Activated CD8-positive, alpha-beta memory T cell treated with anti-CD3 and anti-CD28 coated beads, Interleukin-2, amount 10 ng/mL, durations not matched to agents 7 days and 5 days (primary cell): Measurements from ENCODE around the gene CA10. TPM values are rescaled to one million over a fixed set of nuclear protein-coding genes. Genes with fewer than 3 reads are reported as not detected.

Experiments
- ATAC-seq: fragments of 150-1000 bp; cut with Tn5 transposase; one replicate; pipeline ENCODE4 v1.10.0; 2021; ENCODE audit warnings: moderate library complexity
- CTCF ChIA-PET: fragments of 350-600 bp; sonication (Branson Sonifier 250); formaldehyde crosslinking; loops from one replicate; lab custom pipeline; 2021; ENCODE audit warnings: antibody characterized with exemption; lab: Charles Lee
- DNase-seq: peaks from one replicate; pipeline ENCODE4 v3.0.0-alpha.2; 2020
- H3K27ac Mint-ChIP-seq: one replicate; pipeline ENCODE4 v1.8.0; 2021; ENCODE audit warnings: mild to moderate bottlenecking, mixed read lengths
- H3K27me3 Mint-ChIP-seq: one replicate; pipeline ENCODE4 v1.8.0; 2021; ENCODE audit warnings: mixed read lengths
- H3K36me3 Mint-ChIP-seq: one replicate; pipeline ENCODE4 v1.8.0; 2021; ENCODE audit warnings: mild to moderate bottlenecking, mixed read lengths
- H3K4me1 Mint-ChIP-seq: one replicate; pipeline ENCODE4 v1.8.0; 2021; ENCODE audit warnings: mixed read lengths
- H3K4me3 Mint-ChIP-seq: one replicate; pipeline ENCODE4 v1.8.0; 2021; ENCODE audit warnings: mild to moderate bottlenecking, moderate library complexity, mixed read lengths
- H3K9me3 Mint-ChIP-seq: one replicate; pipeline ENCODE4 v1.8.0; 2022; ENCODE audit warnings: low read depth, mixed read lengths
- total RNA-seq, 2 experiments: library from RNA; stranded (reverse); gene quantifications; one replicate each; pipeline ENCODE4 v1.2.3, GENCODE V29; 2021

CA10 gene
- total RNA-seq, 2 experiments from 2014 or later = 0.09 to 0.30 TPM

- H3K27me3 Mint-ChIP-seq = no peaks in the 10 kb centered on the region
- H3K4me3 Mint-ChIP-seq = no peak overlapping the region
- no peaks in the 10 kb centered on the region for H3K36me3 Mint-ChIP-seq
- H3K27ac Mint-ChIP-seq = no peak overlapping the region
- DNase-seq = no peak
- ATAC-seq = no peak
- H3K9me3 Mint-ChIP-seq = peaks cover 1% of the 10 kb centered on the region
- CTCF ChIA-PET = no interaction called here
- H3K4me1 Mint-ChIP-seq = no peaks in the 10 kb centered on the region
Observed at GRCh38 chr17:52024300-52024870, 134.1 kb downstream of the CA10 start.

GRCh38 chr17:52011064-52011463, 147.4 kb downstream of the CA10 start:
- DNase-seq (no peak), ATAC-seq (no peak)
- CTCF ChIA-PET = no interaction called here
- Mint-ChIP-seq H3K9me3 (no peaks in the 10 kb centered on the region), H3K27me3 (no peaks in the 10 kb centered on the region), H3K4me1 (no peaks in the 10 kb centered on the region), H3K4me3 (no peak overlapping the region), H3K36me3 (no peaks in the 10 kb centered on the region), H3K27ac (no peak overlapping the region)

DNA sequence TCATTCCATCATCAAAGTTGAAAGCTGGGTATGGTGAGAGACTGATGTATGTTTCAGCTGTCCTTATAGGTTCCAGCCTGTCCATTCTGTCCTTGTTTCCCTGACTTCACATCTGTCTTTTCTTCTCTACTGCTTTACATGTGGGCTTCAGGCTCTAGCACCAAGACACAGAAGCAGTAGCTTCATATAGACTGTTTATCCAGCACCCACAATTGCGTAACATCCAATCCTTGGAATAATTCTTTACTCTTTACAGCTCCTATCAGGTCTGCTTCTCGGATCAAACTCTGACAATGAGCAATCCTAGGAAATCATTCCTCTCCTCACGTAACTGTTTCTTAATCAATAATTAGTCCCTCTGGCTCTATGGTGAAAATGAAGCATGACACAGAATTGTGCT, 158.9 kb downstream of the CA10 start:
- no peak for ATAC-seq
- Mint-ChIP-seq H3K4me3 (no peak overlapping the region), H3K4me1 (no peaks in the 10 kb centered on the region), H3K36me3 (no peaks in the 10 kb centered on the region), H3K27ac (no peak overlapping the region), H3K9me3 (no peaks in the 10 kb centered on the region), H3K27me3 (no peaks in the 10 kb centered on the region)
- no peak for DNase-seq
- CTCF ChIA-PET = no interaction called here

GRCh38 chr17:51997723-51998122, 160.8 kb downstream of the CA10 start:
- CTCF ChIA-PET = no interaction called here

DNA sequence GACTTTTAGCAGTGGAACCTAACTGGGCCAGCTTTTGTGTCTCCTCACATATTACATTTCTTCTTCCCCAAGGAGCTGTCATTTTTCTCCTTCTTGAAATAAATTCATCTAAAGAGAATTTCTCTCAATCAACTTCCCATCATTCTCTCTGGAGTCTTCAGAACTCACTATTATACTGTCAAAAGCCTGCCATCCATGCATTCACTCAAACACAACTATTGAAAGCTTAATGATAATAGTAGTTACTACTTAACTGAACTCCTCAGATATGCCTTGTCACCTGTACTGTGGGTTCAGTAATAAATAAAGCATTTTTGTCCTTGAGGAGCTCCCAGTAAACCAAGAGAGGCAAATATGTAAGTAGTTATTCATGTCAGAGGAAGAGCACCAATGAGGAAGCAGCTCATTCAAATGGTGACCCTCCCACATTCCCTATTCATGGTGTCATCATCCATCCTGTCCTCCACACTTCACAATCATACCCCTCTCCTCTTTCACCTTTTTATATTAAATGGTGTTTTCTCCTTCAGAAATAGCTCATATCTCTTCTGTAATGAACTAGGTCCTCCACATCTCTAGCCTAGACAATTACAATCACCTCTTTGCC, 162.6 kb downstream of the CA10 start:
- DNase-seq (no peak), ATAC-seq (no peak)
- CTCF ChIA-PET = no interaction called here
- Mint-ChIP-seq H3K4me1 (no peaks in the 10 kb centered on the region), H3K4me3 (no peak overlapping the region), H3K27me3 (no peaks in the 10 kb centered on the region), H3K36me3 (no peaks in the 10 kb centered on the region), H3K27ac (no peak overlapping the region), H3K9me3 (no peaks in the 10 kb centered on the region)

More at GRCh38 chr17:51997723-51998122, 160.8 kb downstream of the CA10 start:
- H3K9me3 Mint-ChIP-seq = no peaks in the 10 kb centered on the region
- H3K36me3 Mint-ChIP-seq = no peaks in the 10 kb centered on the region
- ATAC-seq (no peak), DNase-seq (no peak)
- no peaks in the 10 kb centered on the region for H3K4me1 Mint-ChIP-seq
- no peak overlapping the region for H3K4me3 Mint-ChIP-seq
- H3K27ac Mint-ChIP-seq = no peak overlapping the region
- no peaks in the 10 kb centered on the region for H3K27me3 Mint-ChIP-seq

DNA sequence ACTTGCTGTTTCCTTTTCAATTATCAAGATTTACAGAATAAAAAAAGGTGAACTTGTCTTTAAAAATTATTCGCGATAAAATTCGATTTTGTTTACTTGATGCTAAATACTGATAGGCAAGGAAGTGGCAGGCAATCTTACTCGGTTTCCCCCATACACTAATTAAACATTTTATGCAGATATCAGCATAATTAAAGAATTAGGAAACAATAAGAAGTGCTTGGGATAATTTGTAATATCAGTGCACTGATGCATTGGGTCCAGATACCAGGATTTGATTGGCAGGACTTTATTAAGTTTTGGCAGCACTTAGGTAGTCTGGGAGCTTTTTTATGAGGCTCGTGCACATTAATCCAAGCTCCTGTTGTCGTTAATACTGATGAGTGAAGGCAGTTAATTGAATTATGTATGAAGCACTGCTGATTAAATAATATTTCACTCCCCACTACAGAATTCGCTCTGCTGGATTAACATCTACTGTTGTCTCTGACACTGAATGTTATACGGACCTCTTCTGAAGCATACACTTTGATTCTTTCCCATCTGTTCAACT, 165.6 kb downstream of the CA10 start:
- ATAC-seq = no peak
- no peaks in the 10 kb centered on the region for H3K9me3 Mint-ChIP-seq
- DNase-seq = no peak
- no peaks in the 10 kb centered on the region for H3K27me3 Mint-ChIP-seq
- CTCF ChIA-PET = no interaction called here
- H3K36me3 Mint-ChIP-seq = no peaks in the 10 kb centered on the region
- H3K4me1 Mint-ChIP-seq = no peaks in the 10 kb centered on the region
- no peak overlapping the region for H3K27ac Mint-ChIP-seq
- no peak overlapping the region for H3K4me3 Mint-ChIP-seq

GRCh38 chr17:51971121-51971520, 187.4 kb downstream of the CA10 start:
- H3K4me3 Mint-ChIP-seq = no peak overlapping the region
- H3K9me3 Mint-ChIP-seq = no peaks in the 10 kb centered on the region
- ATAC-seq (no peak), DNase-seq (no peak)
- no peaks in the 10 kb centered on the region for H3K36me3 Mint-ChIP-seq
- H3K27ac Mint-ChIP-seq = no peak overlapping the region
- CTCF ChIA-PET = no interaction called here
- no peaks in the 10 kb centered on the region for H3K4me1 Mint-ChIP-seq
- H3K27me3 Mint-ChIP-seq = no peaks in the 10 kb centered on the region

DNA sequence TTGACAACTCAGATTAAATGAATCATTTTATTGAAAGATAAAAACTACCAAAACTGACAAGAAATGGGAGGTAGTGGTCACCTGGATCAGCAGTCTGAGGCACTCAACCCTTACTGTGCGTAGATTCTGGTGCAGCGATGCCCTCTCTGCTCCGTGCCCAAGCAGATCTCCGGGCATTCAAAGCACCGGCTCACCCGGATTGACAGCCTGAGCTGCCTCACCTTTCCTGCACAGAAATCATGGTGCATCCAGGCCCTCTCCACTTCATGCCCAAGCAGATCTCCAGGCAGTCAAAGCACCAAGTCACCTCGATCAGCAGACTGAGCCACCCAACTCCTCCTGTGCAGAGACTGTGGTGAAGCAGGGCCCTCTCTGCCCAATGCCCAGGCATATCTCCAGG, 196.8 kb downstream of the CA10 start:
- Mint-ChIP-seq H3K36me3 (no peaks in the 10 kb centered on the region), H3K9me3 (no peaks in the 10 kb centered on the region), H3K4me1 (no peaks in the 10 kb centered on the region), H3K27ac (no peak overlapping the region), H3K27me3 (no peaks in the 10 kb centered on the region), H3K4me3 (no peak overlapping the region)
- ATAC-seq = no peak
- no peak for DNase-seq
- CTCF ChIA-PET = no interaction called here

DNA sequence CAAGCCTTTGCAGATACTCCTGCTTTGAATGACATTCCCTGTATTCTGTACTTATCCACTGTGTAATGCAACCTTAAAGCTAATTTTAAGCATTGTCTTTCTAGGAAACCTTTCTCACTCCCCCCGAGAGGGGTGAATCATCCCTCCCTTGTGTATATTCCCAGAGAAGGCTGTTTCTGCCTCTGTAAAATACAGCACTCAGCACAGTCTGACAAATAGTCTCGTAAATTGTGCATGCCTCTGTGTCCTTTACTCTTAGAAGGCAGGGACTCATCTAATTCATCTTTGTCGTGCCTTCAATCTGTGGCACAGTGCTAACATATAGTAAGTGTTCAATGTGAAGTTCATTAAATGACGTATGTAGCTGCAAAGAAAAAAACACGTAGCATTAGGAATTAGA, 200.7 kb downstream of the CA10 start:
- no peaks in the 10 kb centered on the region for H3K9me3 Mint-ChIP-seq
- CTCF ChIA-PET = no interaction called here
- no peak for ATAC-seq
- H3K27me3 Mint-ChIP-seq = no peaks in the 10 kb centered on the region
- H3K27ac Mint-ChIP-seq = no peak overlapping the region
- no peaks in the 10 kb centered on the region for H3K4me1 Mint-ChIP-seq
- no peak overlapping the region for H3K4me3 Mint-ChIP-seq
- H3K36me3 Mint-ChIP-seq = no peaks in the 10 kb centered on the region
- no peak for DNase-seq

DNA sequence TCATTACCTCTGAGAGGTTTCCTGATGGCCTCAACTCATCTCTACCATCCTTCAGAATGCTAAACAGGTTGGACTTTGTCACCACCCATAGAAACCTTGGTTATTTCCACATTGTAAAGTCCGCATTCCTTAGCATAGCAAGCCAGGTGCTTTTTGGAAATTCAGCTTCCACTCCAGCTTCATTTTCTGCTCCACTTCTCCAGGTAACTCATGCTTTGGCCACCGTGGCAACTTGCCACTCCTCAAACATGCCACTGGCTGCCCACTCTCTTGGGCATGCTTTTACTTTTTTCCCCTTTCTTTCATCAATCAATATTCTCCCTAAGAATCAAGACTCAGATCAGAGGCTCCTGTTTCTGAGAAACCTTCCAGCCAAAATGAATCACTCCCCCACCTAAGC, 203.3 kb downstream of the CA10 start:
- CTCF ChIA-PET = no interaction called here
- Mint-ChIP-seq H3K36me3 (no peaks in the 10 kb centered on the region), H3K4me1 (no peaks in the 10 kb centered on the region), H3K27ac (no peak overlapping the region), H3K9me3 (no peaks in the 10 kb centered on the region), H3K27me3 (no peaks in the 10 kb centered on the region), H3K4me3 (no peak overlapping the region)
- DNase-seq (no peak), ATAC-seq (no peak)

DNA sequence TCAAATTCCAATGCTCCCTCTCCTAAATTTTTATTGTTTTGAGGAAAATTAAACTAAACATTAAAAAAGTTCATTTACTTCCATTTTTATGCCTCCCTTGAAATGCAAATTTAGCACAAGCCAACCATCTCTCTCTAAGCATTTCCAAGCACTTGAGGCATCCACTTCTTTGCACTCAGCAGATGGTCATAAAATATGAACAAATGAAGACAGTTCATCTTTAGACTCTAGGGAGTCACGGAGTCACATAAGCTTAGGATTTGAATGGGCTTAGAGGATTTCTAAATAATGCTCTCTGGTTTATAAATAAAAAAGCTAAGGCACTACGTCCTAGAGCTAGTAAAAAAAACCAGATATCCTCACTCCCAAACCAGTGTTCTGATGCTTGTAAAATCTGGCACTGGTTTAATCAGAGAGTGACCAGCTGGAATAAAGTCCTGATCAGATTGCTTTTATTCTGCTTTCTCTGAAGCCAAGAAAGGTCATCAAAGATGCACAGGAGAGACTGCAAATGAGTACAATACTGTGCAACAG, 204.2 kb downstream of the CA10 start:
- H3K9me3 Mint-ChIP-seq = no peaks in the 10 kb centered on the region
- ATAC-seq (no peak), DNase-seq (no peak)
- H3K4me3 Mint-ChIP-seq = no peak overlapping the region
- H3K27me3 Mint-ChIP-seq = no peaks in the 10 kb centered on the region
- no peaks in the 10 kb centered on the region for H3K4me1 Mint-ChIP-seq
- H3K27ac Mint-ChIP-seq = no peak overlapping the region
- CTCF ChIA-PET = no interaction called here
- H3K36me3 Mint-ChIP-seq = no peaks in the 10 kb centered on the region

GRCh38 chr17:51951741-51952140, 206.8 kb downstream of the CA10 start:
- no peak overlapping the region for H3K27ac Mint-ChIP-seq
- no peaks in the 10 kb centered on the region for H3K9me3 Mint-ChIP-seq
- no peak for ATAC-seq
- H3K4me3 Mint-ChIP-seq = no peak overlapping the region
- CTCF ChIA-PET = no interaction called here
- H3K4me1 Mint-ChIP-seq = no peaks in the 10 kb centered on the region
- no peaks in the 10 kb centered on the region for H3K27me3 Mint-ChIP-seq
- DNase-seq = no peak
- H3K36me3 Mint-ChIP-seq = no peaks in the 10 kb centered on the region

DNA sequence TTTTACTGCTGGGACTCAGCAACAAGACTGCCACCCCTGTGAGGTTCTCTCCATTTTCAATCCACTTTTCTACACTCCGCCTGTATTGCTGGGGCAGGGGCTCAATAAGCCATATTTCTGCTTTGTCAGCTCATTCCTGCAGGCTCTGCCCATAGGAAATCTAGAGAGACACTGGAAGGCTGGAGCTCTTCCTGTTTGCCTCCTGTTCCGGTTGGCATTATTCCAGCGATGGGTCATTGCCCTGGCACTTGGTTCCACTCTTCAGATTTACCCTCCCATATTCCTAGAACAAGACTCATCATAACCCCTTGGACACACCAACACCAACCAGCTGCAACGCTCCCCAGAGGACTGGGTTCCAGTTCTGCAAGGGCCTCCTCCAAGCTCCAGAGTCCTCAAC, 210.4 kb downstream of the CA10 start:
- no peak for ATAC-seq
- H3K9me3 Mint-ChIP-seq = no peaks in the 10 kb centered on the region
- CTCF ChIA-PET = no interaction called here
- no peaks in the 10 kb centered on the region for H3K36me3 Mint-ChIP-seq
- no peaks in the 10 kb centered on the region for H3K27me3 Mint-ChIP-seq
- DNase-seq = no peak
- H3K27ac Mint-ChIP-seq = no peak overlapping the region
- no peaks in the 10 kb centered on the region for H3K4me1 Mint-ChIP-seq
- H3K4me3 Mint-ChIP-seq = no peak overlapping the region

- Mint-ChIP-seq H3K36me3 (no peaks in the 10 kb centered on the region), H3K4me1 (no peaks in the 10 kb centered on the region), H3K27me3 (no peaks in the 10 kb centered on the region), H3K27ac (no peak overlapping the region), H3K9me3 (no peaks in the 10 kb centered on the region), H3K4me3 (no peak overlapping the region)
- DNase-seq = no peak
- CTCF ChIA-PET = no interaction called here
- ATAC-seq = no peak
Observed at GRCh38 chr17:51947160-51947735, 211.3 kb downstream of the CA10 start.
